Erythroblast (primary cell): Measurements from ENCODE around the gene MRFAP1L1.
A peak's percentile ranks its signal among the peaks of the same experiment; 100 is the strongest.

Experiments used
- DNase-seq, 2 experiments: peaks; one replicate each; lab custom pipeline; 2025; lab: John Stamatoyannopoulos, UW
- GATA1 ChIP-seq: IDR thresholded peaks from 2 replicates; pipeline ENCODE4 v1.6.1; 2011; ENCODE audit warnings: low read depth, mild to moderate bottlenecking, control low read depth, low read length, moderate library complexity
- POLR2A ChIP-seq: IDR thresholded peaks from 2 replicates; pipeline ENCODE4 v1.6.1; 2011; ENCODE audit warnings: mild to moderate bottlenecking, low read length

Gene MRFAP1L1

GRCh38 chr4:6748286-6748685 is 38.6 kb upstream of the MRFAP1L1 start:
- DNase-seq: no peak

DNA sequence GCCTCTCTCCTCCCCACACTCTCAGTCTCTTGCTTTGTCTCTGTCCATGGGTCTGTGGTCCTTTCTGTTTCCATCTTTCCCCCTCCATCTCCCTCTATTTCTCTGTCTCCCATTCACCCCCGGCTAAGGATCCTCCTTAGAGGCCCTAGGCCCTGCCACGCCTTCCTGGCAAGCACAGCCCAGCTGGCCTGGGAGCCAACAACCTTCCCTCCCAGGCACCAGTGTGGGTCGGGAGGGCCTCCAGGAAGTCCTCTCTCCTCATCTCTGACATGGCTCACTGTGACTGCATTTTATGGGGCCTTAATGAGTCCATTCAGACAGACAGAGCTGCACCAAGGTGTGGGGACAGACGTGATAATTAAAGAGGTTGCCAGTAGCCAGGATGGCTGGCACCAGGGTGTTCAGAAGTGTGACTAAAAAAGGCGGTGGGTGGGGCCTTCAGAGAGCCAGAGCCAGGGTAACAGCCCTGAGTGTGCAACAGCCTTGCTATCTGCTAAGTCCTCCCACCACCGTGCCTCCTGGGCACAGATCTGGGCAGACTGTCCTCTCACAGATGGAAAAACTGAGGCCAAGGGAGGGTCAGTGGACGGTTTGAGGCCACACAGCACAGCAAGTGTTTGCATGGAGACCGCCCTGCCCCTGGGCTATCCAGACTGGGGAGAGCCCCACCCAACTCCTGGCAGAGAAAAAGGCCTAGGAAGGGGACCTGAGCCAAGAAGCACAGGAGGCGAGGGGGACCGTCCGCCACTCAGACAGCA is 37.8 kb upstream of the MRFAP1L1 start:
- DNase-seq: peak in 1 of 2 experiments; percentile 32
- no peak for TF ChIP-seq POLR2A
- no peak for TF ChIP-seq GATA1

More at GRCh38 chr4:6748286-6748685, 38.6 kb upstream of the MRFAP1L1 start:
- TF ChIP-seq GATA1 (no peak), POLR2A (no peak)

GRCh38 chr4:6746721-6747293 is 37.1 kb upstream of the MRFAP1L1 start:
- no peak for DNase-seq
- TF ChIP-seq POLR2A (no peak), GATA1 (no peak)

DNA sequence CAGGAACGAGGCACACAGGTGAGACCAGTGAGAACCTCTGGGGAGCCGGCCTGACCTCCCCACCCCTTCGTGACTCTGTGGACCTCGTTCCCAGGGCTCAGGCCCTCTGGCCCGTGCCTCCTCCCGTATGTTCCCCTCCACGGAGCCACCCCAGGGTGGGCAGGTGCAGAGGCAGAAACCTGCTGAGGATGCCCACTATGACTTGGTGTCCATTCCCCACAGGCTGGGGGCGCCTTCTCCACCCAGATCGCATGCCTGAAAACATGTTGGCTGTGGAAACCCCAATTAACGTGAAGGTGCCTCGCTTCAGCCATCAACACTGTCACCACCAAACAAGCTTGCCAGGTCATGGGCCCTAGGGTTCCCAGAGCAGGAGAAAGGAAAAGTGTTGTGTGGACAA is 33.3 kb upstream of the MRFAP1L1 start:
- DNase-seq: no peak
- TF ChIP-seq GATA1: no peak
- no peak for TF ChIP-seq POLR2A

DNA sequence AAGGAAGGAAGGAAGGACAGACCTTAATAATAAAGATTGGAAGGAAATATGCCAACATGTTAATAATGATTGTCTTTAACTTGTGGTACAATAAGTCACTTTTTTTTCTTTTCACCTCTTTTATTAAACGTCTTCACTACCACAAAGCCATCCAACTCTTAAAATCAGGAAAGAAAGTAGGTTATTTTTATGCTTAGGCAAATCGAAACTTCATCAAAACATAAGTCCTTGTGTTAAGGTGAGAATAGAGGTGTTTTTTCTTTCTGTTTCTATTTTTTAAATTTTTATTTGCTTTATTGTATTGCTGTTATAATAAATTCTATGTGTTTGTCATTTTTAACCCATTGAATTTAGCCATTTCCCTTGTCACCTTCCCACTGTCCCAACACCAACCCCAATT is 32.8 kb upstream of the MRFAP1L1 start:
- TF ChIP-seq GATA1: no peak
- TF ChIP-seq POLR2A: no peak
- no peak for DNase-seq

DNA sequence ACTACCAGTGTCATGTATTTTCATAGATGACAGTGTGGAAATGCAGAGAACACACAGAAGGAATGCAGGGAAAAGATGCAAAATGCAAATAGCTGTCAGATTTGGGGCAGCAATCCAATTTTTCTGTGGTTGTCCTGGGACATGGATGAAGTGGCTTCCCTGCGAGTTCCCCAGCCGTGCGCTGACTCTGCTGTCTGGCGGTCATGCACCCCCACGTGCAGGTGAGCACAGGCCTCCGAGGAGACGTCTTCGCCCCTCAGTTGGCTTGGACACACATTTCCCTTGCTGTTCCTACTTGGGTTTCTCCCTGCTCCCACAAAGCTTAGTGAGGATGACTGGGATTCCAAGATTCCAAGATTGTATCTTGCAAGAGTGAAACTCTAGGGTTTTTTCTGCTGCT is 30.7 kb upstream of the MRFAP1L1 start:
- no peak for DNase-seq
- TF ChIP-seq POLR2A (no peak), GATA1 (no peak)

DNA sequence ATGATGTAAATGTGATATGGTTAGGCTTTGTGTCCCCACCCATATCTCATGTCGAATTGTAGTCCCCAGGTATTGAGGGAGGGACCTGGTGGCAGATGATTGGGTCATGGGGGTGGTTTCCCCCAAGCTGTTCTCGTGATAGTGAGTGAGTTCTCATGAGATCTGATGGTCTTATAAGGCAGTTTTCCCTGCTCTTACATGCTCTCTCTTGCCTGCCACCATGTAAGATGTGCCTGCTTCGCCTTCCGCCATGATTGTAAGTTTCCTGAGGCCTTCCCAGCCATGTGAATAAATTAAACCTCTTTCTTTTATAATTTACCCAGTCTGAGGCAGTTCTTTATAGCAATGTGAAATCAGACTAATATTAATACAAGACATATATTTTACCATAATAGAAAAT is 30.3 kb upstream of the MRFAP1L1 start:
- DNase-seq: no peak
- no peak for TF ChIP-seq GATA1
- TF ChIP-seq POLR2A: no peak

DNA sequence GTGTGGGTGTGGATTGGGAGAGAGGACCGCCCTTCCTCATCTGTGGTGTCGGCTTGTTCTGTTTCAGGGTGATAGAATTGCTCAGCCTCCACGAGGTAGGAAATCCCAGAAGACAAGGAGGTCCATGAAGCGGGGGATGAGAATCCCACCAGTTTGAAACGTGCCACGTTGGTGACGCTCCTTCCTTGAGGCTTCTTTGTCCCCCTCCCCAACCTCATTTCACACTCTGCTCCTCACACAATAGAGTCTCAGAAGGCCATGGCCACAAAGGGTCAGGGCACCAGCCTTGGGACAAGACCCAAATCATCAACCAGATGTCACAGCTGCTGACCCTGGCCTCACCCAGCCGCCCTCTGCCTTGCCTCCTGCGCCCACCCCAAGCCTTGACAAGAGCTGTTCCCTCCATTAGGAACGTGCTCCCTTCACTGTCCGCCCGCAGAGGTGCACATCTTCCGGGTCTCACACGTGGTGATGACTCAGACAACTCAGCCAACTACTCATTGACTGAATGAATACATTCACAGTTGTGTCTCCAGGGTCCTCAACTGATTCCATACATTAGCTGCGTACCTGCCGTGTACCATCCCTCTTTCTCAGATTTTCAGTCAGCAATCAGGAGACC is 24.6 kb upstream of the MRFAP1L1 start:
- DNase-seq: peak; percentile 36 to 42
- TF ChIP-seq GATA1 (no peak), POLR2A (no peak)

DNA sequence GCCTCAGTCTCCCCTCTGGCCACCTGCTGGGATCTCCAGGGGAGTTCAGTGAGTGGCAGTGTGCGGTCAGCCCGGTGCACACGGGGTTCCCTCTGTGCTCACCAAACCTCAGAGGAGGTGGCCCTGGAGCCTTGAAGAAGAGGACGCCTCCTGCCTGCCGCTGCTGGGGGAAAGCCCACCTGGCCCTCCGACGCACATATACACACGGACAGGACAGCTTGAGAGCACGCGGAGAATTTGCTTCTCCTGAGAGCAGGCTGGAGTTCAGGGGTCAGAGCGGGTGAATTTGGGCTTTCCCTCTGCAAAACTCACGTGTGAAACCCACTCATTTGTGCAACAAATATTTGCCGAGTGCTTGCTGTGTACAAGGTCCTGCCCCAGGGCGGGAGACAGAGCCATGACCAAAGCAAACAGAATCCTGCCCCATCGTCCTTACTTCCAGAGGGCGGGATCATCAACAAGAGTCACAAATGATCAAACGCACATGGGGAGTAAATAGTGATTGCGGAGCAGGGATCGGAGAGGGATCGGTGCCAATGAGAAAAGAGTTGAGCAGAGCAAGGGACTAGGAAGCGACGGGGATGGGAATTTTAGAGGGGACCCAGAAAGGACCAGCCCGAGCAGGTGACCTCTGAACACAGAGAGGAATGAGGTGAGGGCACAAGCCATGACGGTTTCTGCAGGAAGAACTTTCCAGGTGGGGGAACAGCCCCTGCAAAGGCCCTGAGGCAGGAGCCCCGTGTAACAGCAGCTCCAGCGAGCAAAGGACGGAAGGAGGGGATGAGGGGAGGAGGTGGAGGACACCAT is 23.9 kb upstream of the MRFAP1L1 start:
- no peak for TF ChIP-seq POLR2A
- TF ChIP-seq GATA1: no peak
- peak in 1 of 2 experiments; percentile 55 for DNase-seq

DNA sequence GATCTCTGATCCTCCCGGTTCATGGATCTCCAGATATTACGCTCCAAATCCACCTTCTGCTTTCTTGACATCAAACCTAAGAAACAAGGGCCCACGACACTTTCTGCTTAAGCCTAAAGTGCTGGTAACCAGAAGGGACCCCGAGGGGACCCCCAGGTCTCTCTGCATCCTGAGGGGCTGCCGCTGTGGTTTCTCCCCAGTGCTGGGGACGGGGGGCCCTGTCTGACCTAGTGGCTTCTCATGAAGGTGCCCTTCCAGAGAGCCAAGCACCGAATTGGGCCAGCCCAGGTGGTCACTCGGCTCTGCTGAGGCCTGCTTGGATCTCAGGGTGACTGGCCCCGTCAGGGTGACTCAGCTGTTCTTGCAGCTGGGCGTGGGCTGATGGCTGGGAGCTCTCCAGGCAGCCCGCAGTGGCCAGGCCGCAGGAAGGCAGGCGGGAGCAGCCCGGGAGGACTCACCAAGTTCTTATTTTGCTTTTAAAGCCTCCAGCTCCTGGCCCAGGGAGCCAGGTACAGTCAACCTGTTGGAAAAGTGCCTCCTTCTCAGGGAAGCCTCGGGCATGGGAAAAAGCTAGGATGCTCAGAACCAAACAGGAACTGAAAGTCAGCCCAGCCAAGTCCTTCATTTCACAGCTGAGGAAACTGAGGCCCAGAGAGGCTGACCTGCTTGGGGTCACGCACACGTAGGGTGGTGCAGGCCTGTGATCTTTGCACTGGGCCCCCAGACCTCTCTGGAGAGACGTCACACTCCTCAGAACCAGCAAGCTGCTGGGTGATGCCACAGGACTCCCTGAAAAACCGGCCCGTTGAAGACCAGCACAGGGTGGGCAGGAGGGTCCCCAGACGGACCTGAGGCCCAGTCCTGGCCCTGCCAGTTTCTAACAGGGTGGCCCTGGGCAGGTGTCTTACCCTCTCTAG is 23.0 kb upstream of the MRFAP1L1 start:
- DNase-seq: peak; percentile 95 to 96
- TF ChIP-seq GATA1 (no peak), POLR2A (peak; percentile 76)

DNA sequence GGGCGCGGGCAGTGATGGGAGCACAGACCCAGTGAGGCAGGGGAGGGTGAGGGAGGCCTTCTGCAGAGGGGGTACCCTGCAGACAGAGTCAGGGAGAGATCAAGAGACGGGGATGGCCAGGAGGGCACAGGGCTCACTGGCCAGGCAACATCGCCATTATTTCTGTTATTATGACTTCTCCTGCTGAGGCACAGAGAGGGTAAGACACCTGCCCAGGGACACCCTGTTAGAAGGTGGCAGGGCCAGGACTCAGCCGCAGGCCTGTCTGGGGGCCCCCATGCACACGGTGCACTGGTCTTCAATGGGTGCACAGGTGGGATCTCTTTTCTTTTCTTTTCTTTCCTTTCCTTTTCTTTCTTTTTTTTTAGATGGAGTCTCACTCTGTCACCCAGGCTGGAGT is 22.1 kb upstream of the MRFAP1L1 start:
- no peak for DNase-seq
- TF ChIP-seq POLR2A: no peak
- no peak for TF ChIP-seq GATA1

DNA sequence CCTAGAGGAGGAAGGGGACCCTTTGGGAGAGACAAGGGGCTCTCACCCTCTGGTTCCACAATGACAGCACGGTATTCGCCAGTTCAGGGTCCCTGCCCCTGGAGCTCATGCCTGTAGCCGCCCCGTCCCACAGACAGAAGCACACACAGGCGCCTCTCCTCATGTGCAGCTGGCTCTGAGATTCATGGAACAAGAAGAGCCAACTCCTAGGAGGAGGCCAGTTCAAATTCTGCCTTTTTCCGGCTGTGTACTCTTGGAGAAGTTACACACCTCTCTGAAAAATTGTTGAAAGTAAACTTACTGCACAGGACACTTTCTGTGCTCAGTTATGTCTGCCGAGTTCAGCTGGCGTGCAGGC is 21.6 kb upstream of the MRFAP1L1 start:
- TF ChIP-seq POLR2A (no peak), GATA1 (no peak)

More for the DNA sequence above, 21.6 kb upstream of the MRFAP1L1 start:
- DNase-seq: no peak
